Spleen (tissue), 7 donors: ENCODE results near the gene AASDH.

Experiments
- CTCF ChIP-seq, 11 experiments: fragments of 200-600 bp in 7 of 11; fragments of 450-650 bp in 4 of 11; sonication (generic) in 4 of 11; IDR thresholded peaks in 8 of 11; conservative IDR thresholded peaks in 3 of 11; 1 replicate in 7 of 11; 2 replicates in 4 of 11; pipeline versions ENCODE4 v1.4.0 to v1.8.0; 2016 to 2021; ENCODE audit warnings: antibody characterized with exemption in 11 of 11, inconsistent platforms in 4 of 11, mild to moderate bottlenecking in 1 of 11
- POLR2A ChIP-seq, 3 donors: fragments of 450-650 bp; IDR thresholded peaks; one replicate each; pipeline ENCODE4 v1.5.1; 2017; ENCODE audit warnings: antibody characterized with exemption in 3 of 3, mild to moderate bottlenecking in 1 of 3
- donor health status: DM: no; HTN: no; CAD: no; lungs with moderate emphysema.
- donor health status: DM: no; HTN: no; CAD: no.
- donor health status: DM: no; HTN: no; CAD: no.

GRCh38 chr4:56360071-56360470 lies 27.2 kb downstream of the AASDH start:
- TF ChIP-seq CTCF (IDR thresholded peaks at IDR 0.05 in 8 of 11, conservative IDR thresholded peaks at IDR 0.05 in 3 of 11) (no peak), POLR2A (IDR thresholded peaks at IDR 0.05) (no peak)
